ENCODE measurements around the gene CLIC3.

Gene CLIC3

DNA sequence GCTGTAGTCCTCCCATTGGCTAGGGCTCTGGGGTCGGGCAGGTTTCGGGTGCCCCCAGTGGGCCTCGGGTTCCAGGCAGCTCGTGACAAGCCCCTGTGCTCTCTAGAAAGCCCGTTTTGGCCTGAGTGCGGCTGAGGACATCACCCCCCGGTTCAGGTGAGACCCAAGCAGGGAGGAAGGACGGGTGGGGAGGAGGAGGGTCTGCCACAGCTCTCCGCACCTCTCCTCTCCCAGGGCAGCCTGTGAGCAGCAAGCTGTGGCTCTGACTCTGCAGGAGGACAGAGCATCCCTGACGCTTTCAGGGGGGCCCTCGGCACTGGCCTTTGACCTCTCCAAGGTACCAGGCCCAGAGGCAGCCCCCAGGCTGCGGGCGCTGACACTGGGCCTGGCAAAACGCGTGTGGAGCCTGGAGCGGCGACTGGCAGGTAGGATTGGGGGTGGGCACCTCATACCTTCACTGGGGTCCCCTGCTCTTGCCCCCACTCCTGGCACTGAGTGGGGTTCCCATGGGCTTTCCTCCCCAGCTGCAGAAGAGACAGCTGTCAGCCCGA, 3.5 kb downstream of the CLIC3 start:
- Histone ChIP-seq H3K27me3 (replicated peaks) (no peaks in the 10 kb centered on the region), H3K36me3 (replicated peaks) (no peaks in the 10 kb centered on the region), H3K27ac (no peak overlapping the region), H3K4me3 (ENCODE audit: low read depth, low read length) (peak overlapping the region; percentile 65)
- in situ Hi-C loops (cut with HindIII; ENCODE audit: low pct_ligation_motif_present, low sequenced_read_pairs), result no loop called here
- no peak for DNase-seq
- TF ChIP-seq, protein P1, sequence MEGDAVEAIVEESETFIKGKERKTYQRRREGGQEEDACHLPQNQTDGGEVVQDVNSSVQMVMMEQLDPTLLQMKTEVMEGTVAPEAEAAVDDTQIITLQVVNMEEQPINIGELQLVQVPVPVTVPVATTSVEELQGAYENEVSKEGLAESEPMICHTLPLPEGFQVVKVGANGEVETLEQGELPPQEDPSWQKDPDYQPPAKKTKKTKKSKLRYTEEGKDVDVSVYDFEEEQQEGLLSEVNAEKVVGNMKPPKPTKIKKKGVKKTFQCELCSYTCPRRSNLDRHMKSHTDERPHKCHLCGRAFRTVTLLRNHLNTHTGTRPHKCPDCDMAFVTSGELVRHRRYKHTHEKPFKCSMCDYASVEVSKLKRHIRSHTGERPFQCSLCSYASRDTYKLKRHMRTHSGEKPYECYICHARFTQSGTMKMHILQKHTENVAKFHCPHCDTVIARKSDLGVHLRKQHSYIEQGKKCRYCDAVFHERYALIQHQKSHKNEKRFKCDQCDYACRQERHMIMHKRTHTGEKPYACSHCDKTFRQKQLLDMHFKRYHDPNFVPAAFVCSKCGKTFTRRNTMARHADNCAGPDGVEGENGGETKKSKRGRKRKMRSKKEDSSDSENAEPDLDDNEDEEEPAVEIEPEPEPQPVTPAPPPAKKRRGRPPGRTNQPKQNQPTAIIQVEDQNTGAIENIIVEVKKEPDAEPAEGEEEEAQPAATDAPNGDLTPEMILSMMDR (IDR thresholded peaks at IDR 0.05; ENCODE audit: low read depth, low read length, missing control alignments), result no peak

DNA sequence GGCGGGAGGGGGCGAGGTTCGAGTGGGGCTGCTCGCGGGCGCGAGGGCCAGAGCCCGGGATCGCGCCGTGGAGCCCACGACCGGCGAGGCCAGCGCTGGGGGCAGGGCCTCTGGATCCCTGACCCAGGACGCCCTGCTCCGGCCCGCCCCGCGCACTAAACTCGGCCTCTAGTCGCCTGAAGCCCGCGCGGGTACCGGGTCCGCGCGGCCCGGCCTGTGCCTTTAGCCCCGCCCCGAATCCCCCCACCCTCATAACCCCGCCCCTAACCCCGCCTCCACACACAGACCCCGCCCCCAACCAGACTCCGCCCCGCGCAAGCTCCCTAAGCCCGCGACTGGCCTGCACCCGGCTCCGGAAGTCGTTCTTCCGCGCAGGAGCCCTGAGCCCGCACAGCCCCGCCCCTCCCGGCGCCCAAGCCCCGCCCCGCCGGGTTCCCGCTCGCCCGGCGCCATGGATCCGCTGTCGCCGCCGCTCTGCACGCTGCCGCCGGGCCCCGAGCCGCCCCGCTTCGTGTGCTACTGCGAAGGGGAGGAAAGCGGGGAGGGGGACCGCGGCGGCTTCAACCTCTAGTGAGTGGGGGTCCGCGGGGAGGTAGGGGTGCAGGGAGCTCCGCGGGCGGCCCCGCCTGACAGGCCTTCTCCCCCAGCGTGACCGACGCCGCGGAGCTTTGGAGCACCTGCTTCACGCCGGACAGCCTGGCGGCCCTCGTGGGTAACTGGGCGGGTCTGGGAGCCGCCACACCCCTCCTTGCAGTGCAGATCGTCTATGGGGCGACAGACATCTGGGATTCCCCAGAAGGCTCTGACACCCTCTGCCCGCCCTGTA, 4.2 kb downstream of the CLIC3 start, which contains the start of gene PAXX:
Gene PAXX, plus strand, starts transcription at position 430 of the 826 bp plus-strand sequence. Its CDS starts 22 bp downstream, at position 452.
- peak within 1 kb of the TSS; percentile 53 for H3K27ac ChIP-seq
- in situ Hi-C loops (cut with HindIII; ENCODE audit: low pct_ligation_motif_present, low sequenced_read_pairs), result no loop called here
- H3K27me3 ChIP-seq (replicated peaks), result no peaks in the 10 kb centered on the region
- DNase-seq, result peak; percentile 72
- H3K4me3 ChIP-seq (ENCODE audit: low read depth, low read length), result peak within 1 kb of the TSS; percentile 65
- no peaks in the 10 kb centered on the region for H3K36me3 ChIP-seq (replicated peaks)
- TF ChIP-seq, protein P1 (IDR thresholded peaks at IDR 0.05; ENCODE audit: low read depth, low read length, missing control alignments), result no peak

DNA sequence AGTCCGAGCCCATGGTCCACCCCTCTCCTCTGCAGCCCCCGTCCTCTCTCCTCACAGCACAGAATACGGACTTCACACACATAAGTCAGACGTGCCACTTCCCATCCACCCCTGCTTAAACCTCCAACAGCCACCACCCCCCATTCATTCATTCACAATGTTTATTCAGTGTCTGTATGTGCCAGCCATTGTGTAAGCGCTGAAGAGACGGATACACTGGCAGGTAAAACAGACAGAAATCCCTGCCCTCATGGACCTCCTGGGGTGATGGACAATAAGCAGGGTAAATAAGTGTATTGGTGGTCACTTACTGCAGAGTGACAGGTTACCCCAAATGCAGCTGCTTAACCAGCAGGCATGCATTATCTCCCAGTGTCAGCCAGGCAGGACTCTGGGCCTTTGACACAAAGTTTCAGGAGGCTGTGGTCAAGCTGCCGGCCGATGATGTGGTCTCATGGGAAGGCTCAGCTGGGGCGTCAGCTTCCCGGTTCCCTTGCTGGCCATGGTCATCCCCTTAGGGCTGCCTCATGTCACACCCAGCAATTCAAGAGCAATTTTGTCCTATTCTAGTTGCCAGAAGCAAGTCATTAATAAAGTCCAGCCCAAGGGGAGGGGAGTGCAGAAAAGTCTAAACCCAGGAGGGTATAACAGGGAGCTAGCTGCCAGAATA, 6.0 kb downstream of the CLIC3 start:
- Histone ChIP-seq H3K27me3 (replicated peaks) (peaks cover 11% of the 10 kb centered on the region), H3K4me3 (ENCODE audit: low read depth, low read length) (no peak overlapping the region), H3K36me3 (replicated peaks) (no peaks in the 10 kb centered on the region), H3K27ac (no peak overlapping the region)
- TF ChIP-seq, protein P1 (IDR thresholded peaks at IDR 0.05; ENCODE audit: low read depth, low read length, missing control alignments), result no peak
- no peak for DNase-seq
- in situ Hi-C loops (cut with HindIII; ENCODE audit: low pct_ligation_motif_present, low sequenced_read_pairs), result no loop called here

DNA sequence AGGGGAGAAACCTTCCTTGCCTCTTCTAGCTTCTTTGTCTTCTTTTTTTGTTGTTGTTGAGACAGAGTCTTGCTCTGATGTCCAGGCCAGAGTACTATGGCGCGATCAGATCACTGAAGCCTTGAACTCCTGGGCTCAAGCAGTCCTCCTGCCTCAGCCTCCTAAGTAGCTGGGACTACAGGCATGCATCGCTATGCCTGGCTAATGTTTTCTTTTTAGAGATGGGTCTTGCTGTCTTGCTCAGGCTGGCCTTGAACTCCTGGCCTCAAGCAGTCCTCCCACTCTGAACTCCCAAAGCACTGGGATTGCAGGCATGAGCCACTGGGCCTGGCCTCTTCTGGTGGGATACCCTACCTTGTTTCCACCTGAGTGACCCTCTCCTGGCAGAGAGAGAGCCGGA, 7.5 kb downstream of the CLIC3 start:
- peaks cover 23% of the 10 kb centered on the region for H3K27me3 ChIP-seq (replicated peaks)
- H3K4me3 ChIP-seq (ENCODE audit: low read depth, low read length), result no peak overlapping the region
- H3K36me3 ChIP-seq (replicated peaks), result no peaks in the 10 kb centered on the region
- TF ChIP-seq, protein P1 (IDR thresholded peaks at IDR 0.05; ENCODE audit: low read depth, low read length, missing control alignments), result no peak
- in situ Hi-C loops (cut with HindIII; ENCODE audit: low pct_ligation_motif_present, low sequenced_read_pairs), result no loop called here
- H3K27ac ChIP-seq, result no peak overlapping the region
- no peak for DNase-seq

DNA sequence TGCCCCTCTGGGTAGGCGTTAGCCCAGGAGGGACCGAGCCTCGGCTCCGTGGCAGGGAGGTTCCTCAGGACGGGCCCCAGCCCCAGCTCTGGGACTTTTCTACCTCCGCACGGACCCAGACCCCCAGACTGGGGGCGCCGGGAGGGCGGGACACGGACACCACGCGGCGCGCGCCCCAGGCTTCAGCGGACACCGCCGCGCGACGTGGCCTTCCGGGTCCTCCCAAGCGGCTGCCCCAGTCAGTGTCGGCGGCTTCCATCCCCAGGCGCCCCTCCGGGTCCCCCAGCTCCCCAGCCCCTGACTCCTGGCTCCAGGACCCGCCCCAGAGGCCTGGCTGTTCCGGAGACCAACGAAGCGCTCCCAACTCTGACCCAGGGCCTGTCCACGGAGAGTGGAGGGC, 10.5 kb downstream of the CLIC3 start:
- DNase-seq, result no peak
- H3K27me3 ChIP-seq (replicated peaks), result peaks cover 23% of the 10 kb centered on the region
- H3K27ac ChIP-seq, result no peak overlapping the region
- no peaks in the 10 kb centered on the region for H3K36me3 ChIP-seq (replicated peaks)
- TF ChIP-seq, protein P1 (IDR thresholded peaks at IDR 0.05; ENCODE audit: low read depth, low read length, missing control alignments), result no peak
- no peak overlapping the region for H3K4me3 ChIP-seq (ENCODE audit: low read depth, low read length)
- in situ Hi-C loops (cut with HindIII; ENCODE audit: low pct_ligation_motif_present, low sequenced_read_pairs), result no loop called here

Data from brain microvascular endothelial cell (primary cell).